ENCODE measurements around the gene FKBP1A. TPM values are rescaled to one million over a fixed set of nuclear protein-coding genes. Genes with fewer than 3 reads are reported as not detected.

Gene FKBP1A
- total and polyA plus RNA-seq, 10 of the 15 experiments (the other 5 are each of a cell fraction or from before 2014, with no cell fraction given), result 103 to 687 (median 254) TPM

DNA sequence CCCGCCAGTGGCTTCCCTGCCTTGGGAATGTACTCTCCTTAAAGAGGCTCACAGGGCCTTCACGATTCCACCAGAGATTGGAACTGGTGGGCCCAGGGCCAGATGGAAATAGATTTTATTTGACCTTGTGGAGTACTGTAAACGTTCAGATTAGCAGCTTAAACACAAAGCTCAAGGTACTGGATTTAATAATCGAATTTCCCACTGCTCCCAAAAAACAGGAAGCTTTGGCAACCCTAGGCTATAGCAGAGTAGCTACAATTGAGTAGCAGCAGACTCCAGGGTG, 71.3 kb downstream of the FKBP1A start:
- DNase-seq (ENCODE audit: low read depth, low spot score) (no peak), FAIRE-seq (no peak), ATAC-seq (no peak)
- POLR2A ChIA-PET, result interaction anchor here (1.4 kb wide), 1 partner anchor 56 kb away, joined by 6 read pairs; no protein-coding TSS in a partner anchor
- RAD21 ChIA-PET (ENCODE audit: unreplicated experiment), result interaction anchor here (1.0 to 1.4 kb wide), 2 partner anchors 70 to 71 kb away, joined by 3 to 5 read pairs; partner anchors contain the start of gene FKBP1A
- Histone ChIP-seq H3K27me3 (replicated peaks in 1 of 2; ENCODE audit: control insufficient read depth in 2 of 2, insufficient read depth in 2 of 2, low read length in 1 of 2) (no peaks in the 10 kb centered on the region), H3K9me3 (replicated peaks; ENCODE audit: control insufficient read depth, insufficient read depth, low read length) (no peaks in the 10 kb centered on the region; the same call in 2 of the 3 replicates), H3K36me3 (ENCODE audit: control insufficient read depth in 2 of 2, insufficient read depth in 2 of 2, low read length in 1 of 2) (no peaks in the 10 kb centered on the region), H3K27ac (ENCODE audit: control insufficient read depth, insufficient read depth) (no peak overlapping the region), H3K9ac (ENCODE audit: control insufficient read depth, insufficient read depth, low read length) (no peak overlapping the region), H3K79me2 (ENCODE audit: control insufficient read depth, insufficient read depth, low read length) (peaks cover 13% of the 10 kb centered on the region), H4K20me1 (ENCODE audit: control insufficient read depth, insufficient read depth) (no peaks in the 10 kb centered on the region), H3K4me1 (ENCODE audit: control insufficient read depth, insufficient read depth, low read length) (peaks cover 15% of the 10 kb centered on the region), H2AFZ (ENCODE audit: control insufficient read depth, low read depth, low read length) (no peak overlapping the region), H3K4me2 (ENCODE audit: control insufficient read depth, insufficient read depth) (no peak overlapping the region), H3K4me3 (no peak overlapping the region)
- WGBS (ENCODE audit: insufficient coverage, insufficient replicate concordance, low lambda C conversion rate, missing lambda C conversion rate), result 47% methylated on average over 4 of the region's 4 CpGs
- CTCF ChIA-PET, result interaction anchor here (0.8 to 7.6 kb wide), 5 partner anchors 9 to 182 kb away, joined by 3 to 55 read pairs (median 6); no protein-coding TSS in a partner anchor
- SMC1A ChIA-PET (ENCODE audit: uncharacterized antibody, unreplicated experiment), result interaction anchor here (1.2 to 1.8 kb wide), 4 partner anchors 71 to 136 kb away, joined by 3 to 9 read pairs (median 4); partner anchors contain the start of gene FKBP1A
- no TSS peak for BruUV-seq (replicated peaks)
- in situ Hi-C loops (cut with MboI) (no loop called here), intact Hi-C loops (cut with micrococcal nuclease; ENCODE audit: unreplicated experiment) (no loop called here)
- TF ChIP-seq CREM (IDR thresholded peaks at IDR 0.05; ENCODE audit: low read depth) (no peak), BMI1 (IDR thresholded peaks at IDR 0.05; ENCODE audit: borderline replicate concordance) (no peak), MTA3 (IDR thresholded peaks at IDR 0.05; ENCODE audit: borderline replicate concordance, low read length) (no peak), CTCF (IDR thresholded peaks at IDR 0.05 in 2 of 3, conservative IDR thresholded peaks at IDR 0.05 in 1 of 3; ENCODE audit: control insufficient read depth in 2 of 3, extremely low read depth in 1 of 3, insufficient read depth in 1 of 3, low read depth in 3 of 3, low read length in 3 of 3) (no peak), SMAD5 (IDR thresholded peaks at IDR 0.05; ENCODE audit: low read depth) (no peak), ZNF592 (IDR thresholded peaks at IDR 0.05) (no peak)
- TF ChIP-seq, protein P1, sequence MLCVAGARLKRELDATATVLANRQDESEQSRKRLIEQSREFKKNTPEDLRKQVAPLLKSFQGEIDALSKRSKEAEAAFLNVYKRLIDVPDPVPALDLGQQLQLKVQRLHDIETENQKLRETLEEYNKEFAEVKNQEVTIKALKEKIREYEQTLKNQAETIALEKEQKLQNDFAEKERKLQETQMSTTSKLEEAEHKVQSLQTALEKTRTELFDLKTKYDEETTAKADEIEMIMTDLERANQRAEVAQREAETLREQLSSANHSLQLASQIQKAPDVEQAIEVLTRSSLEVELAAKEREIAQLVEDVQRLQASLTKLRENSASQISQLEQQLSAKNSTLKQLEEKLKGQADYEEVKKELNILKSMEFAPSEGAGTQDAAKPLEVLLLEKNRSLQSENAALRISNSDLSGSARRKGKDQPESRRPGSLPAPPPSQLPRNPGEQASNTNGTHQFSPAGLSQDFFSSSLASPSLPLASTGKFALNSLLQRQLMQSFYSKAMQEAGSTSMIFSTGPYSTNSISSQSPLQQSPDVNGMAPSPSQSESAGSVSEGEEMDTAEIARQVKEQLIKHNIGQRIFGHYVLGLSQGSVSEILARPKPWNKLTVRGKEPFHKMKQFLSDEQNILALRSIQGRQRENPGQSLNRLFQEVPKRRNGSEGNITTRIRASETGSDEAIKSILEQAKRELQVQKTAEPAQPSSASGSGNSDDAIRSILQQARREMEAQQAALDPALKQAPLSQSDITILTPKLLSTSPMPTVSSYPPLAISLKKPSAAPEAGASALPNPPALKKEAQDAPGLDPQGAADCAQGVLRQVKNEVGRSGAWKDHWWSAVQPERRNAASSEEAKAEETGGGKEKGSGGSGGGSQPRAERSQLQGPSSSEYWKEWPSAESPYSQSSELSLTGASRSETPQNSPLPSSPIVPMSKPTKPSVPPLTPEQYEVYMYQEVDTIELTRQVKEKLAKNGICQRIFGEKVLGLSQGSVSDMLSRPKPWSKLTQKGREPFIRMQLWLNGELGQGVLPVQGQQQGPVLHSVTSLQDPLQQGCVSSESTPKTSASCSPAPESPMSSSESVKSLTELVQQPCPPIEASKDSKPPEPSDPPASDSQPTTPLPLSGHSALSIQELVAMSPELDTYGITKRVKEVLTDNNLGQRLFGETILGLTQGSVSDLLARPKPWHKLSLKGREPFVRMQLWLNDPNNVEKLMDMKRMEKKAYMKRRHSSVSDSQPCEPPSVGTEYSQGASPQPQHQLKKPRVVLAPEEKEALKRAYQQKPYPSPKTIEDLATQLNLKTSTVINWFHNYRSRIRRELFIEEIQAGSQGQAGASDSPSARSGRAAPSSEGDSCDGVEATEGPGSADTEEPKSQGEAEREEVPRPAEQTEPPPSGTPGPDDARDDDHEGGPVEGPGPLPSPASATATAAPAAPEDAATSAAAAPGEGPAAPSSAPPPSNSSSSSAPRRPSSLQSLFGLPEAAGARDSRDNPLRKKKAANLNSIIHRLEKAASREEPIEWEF (IDR thresholded peaks at IDR 0.05; ENCODE audit: insufficient replicate concordance, low read depth, low read length), result no peak

Measured in GM12878 (cell line).